Panc1 (cell line): ENCODE results near the gene HIKESHI. TPM values are rescaled to one million over a fixed set of nuclear protein-coding genes. Genes with fewer than 3 reads are reported as not detected.

Source experiments
- ATAC-seq: fragments of 200-7000 bp; cut with Tn5 transposase; 2 replicates; pipeline ENCODE4 v1.9.1; 2020; ENCODE audit warnings: mild to moderate bottlenecking, moderate library complexity
- BruUV-seq: library from RNA; stranded (reverse); fragments of 400-500 nt; replicated peaks from 2 replicates; lab custom pipeline; 2021; lab: Mats Ljungman, UMichigan
- CTCF ChIA-PET: fragments of 300-600 bp; sonication (Branson Sonifier 250); formaldehyde crosslinking; loops from one replicate; lab custom pipeline; 2022; ENCODE audit warnings: antibody characterized with exemption; lab: Charles Lee
- POLR2A ChIA-PET: fragments of 300-600 bp; sonication (Branson Sonifier 250); formaldehyde crosslinking; loops from one replicate; lab custom pipeline; 2022; ENCODE audit warnings: antibody characterized with exemption; lab: Charles Lee
- DNase-seq: peaks from one replicate; pipeline ENCODE4 v3.0.0-alpha.2; 2010; ENCODE audit warnings: low read depth, low spot score
- H3K27ac ChIP-seq: 2 replicates; pipeline ENCODE4 v1.5.1; 2011; ENCODE audit warnings: mild to moderate bottlenecking, low read length, inconsistent platforms
- H3K27me3 ChIP-seq: fragments of 200-500 bp; sonication (Bioruptor generic); 2 replicates; pipeline ENCODE4 v1.6.0; 2014; ENCODE audit warnings: low read length, inconsistent platforms; ENCODE audit not compliant: control insufficient read depth, insufficient read depth
- H3K36me3 ChIP-seq: fragments of 200-500 bp; sonication (Bioruptor generic); 2 replicates; pipeline ENCODE4 v1.5.1; 2014; ENCODE audit warnings: inconsistent platforms, mild to moderate bottlenecking, low read length, moderate library complexity; ENCODE audit not compliant: control insufficient read depth, insufficient read depth
- H3K4me1 ChIP-seq: 2 replicates; pipeline ENCODE4 v1.5.1; 2011; ENCODE audit warnings: inconsistent platforms, mild to moderate bottlenecking, low read length, moderate library complexity; ENCODE audit not compliant: control insufficient read depth, insufficient read depth
- H3K4me3 ChIP-seq, 2 experiments: 2 replicates each; pipeline ENCODE4 v1.5.1; 2011 to 2012; ENCODE audit warnings: low read depth in 2 of 2, low read length in 2 of 2, mild to moderate bottlenecking in 2 of 2, inconsistent platforms in 1 of 2, moderate library complexity in 1 of 2
- H3K9me3 ChIP-seq: fragments of 200-500 bp; sonication (Bioruptor generic); 2 replicates; pipeline ENCODE4 v1.5.1; 2014; ENCODE audit warnings: low read depth, mild to moderate bottlenecking, inconsistent platforms, low read length, moderate library complexity; ENCODE audit not compliant: control insufficient read depth, insufficient read depth
- POLR2AphosphoS5 ChIP-seq: IDR thresholded peaks from 2 replicates; pipeline ENCODE4 v1.6.1; 2012; ENCODE audit warnings: mild to moderate bottlenecking, low read depth, low read length, moderate library complexity
- SIN3A ChIP-seq: IDR thresholded peaks from 2 replicates; pipeline ENCODE4 v1.6.1; 2012; ENCODE audit warnings: low read depth, mild to moderate bottlenecking, low read length, moderate library complexity, borderline replicate concordance; ENCODE audit not compliant: insufficient read depth
- TCF7L2 ChIP-seq: IDR thresholded peaks from 2 replicates; pipeline ENCODE4 v1.6.1; 2011; ENCODE audit warnings: mild to moderate bottlenecking, low read depth, low read length, inconsistent platforms
- in situ Hi-C: cut with HindIII; loops from 2 replicates; pipeline ENCODE4 v1.10.0; 2016; ENCODE audit warnings: low sequenced_read_pairs, low pct_unique_long_range_greater_than_20kb
- intact Hi-C: fragments of 100-400 bp; cut with micrococcal nuclease; formaldehyde crosslinking; loops from one replicate; pipeline ENCODE4 v1.10.0; 2022; ENCODE audit not compliant: unreplicated experiment
- total RNA-seq: library from RNA; stranded (reverse); gene quantifications from one replicate; pipeline ENCODE4 v1.2.1, GENCODE V29; 2021; ENCODE audit not compliant: unreplicated experiment
- TF ChIP-seq, protein P1 (sequence below), 2 experiments: IDR thresholded peaks; 2 replicates each; pipeline ENCODE4 v1.6.1; 2011 to 2012; ENCODE audit warnings: low read depth in 2 of 2, control low read depth in 1 of 2, low read length in 1 of 2, mild to moderate bottlenecking in 1 of 2, moderate library complexity in 1 of 2; ENCODE audit not compliant: insufficient read depth in 1 of 2
- TF ChIP-seq, protein P2 (sequence below): fragments of 450-650 bp; IDR thresholded peaks from 2 replicates; pipeline ENCODE4 v1.5.1; 2017; ENCODE audit warnings: mild to moderate bottlenecking

HIKESHI gene
- total RNA-seq, 1 experiment from 2014 or later: 61.3 TPM

DNA sequence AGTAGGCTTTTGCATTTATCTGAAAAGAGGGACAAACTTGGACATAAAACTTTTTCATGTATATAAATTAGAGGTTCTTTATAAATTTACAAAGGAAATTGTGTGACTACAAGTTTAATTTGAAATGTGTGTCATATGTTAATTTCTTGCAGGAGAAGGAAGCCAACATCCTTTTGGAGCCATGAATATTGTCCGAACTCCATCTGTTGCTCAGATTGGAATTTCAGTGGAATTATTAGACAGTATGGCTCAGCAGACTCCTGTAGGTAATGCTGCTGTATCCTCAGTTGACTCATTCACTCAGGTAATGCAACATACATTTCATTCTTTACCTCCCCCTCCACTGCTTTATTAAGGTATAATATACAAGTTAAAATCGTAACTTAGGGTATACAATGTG, 35.2 kb downstream of the HIKESHI start:
- intact Hi-C loops (no loop called here), in situ Hi-C loops (no loop called here)
- POLR2A ChIA-PET: interaction anchor here (0.5 kb wide), 1 partner anchor 434 kb away, joined by 4 read pairs; no protein-coding TSS in a partner anchor
- Histone ChIP-seq H3K36me3 (0 out of 2 replicates have a peak, but pooled peaks cover 3% of the 10 kb centered on the region), H3K27ac (no peak overlapping the region), H3K4me1 (no peaks in the 10 kb centered on the region), H3K27me3 (no peaks in the 10 kb centered on the region), H3K9me3 (no peaks in the 10 kb centered on the region), H3K4me3 (no peak overlapping the region)
- DNase-seq (no peak), ATAC-seq (no peak)
- CTCF ChIA-PET: no interaction called here
- BruUV-seq: no TSS peak
- no peak for TF ChIP-seq POLR2AphosphoS5
- TF ChIP-seq TCF7L2: no peak
- TF ChIP-seq, protein P1, sequence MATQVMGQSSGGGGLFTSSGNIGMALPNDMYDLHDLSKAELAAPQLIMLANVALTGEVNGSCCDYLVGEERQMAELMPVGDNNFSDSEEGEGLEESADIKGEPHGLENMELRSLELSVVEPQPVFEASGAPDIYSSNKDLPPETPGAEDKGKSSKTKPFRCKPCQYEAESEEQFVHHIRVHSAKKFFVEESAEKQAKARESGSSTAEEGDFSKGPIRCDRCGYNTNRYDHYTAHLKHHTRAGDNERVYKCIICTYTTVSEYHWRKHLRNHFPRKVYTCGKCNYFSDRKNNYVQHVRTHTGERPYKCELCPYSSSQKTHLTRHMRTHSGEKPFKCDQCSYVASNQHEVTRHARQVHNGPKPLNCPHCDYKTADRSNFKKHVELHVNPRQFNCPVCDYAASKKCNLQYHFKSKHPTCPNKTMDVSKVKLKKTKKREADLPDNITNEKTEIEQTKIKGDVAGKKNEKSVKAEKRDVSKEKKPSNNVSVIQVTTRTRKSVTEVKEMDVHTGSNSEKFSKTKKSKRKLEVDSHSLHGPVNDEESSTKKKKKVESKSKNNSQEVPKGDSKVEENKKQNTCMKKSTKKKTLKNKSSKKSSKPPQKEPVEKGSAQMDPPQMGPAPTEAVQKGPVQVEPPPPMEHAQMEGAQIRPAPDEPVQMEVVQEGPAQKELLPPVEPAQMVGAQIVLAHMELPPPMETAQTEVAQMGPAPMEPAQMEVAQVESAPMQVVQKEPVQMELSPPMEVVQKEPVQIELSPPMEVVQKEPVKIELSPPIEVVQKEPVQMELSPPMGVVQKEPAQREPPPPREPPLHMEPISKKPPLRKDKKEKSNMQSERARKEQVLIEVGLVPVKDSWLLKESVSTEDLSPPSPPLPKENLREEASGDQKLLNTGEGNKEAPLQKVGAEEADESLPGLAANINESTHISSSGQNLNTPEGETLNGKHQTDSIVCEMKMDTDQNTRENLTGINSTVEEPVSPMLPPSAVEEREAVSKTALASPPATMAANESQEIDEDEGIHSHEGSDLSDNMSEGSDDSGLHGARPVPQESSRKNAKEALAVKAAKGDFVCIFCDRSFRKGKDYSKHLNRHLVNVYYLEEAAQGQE (IDR thresholded peaks at IDR 0.05; ENCODE audit: insufficient read depth in 1 of 2, low read depth in 2 of 2, low read length in 1 of 2): no peak

GRCh38 chr11:86341382-86341781, 39.3 kb downstream of the HIKESHI start:
- POLR2A ChIA-PET: interaction anchor here (0.7 kb wide), 1 partner anchor 77 kb away, joined by 5 read pairs; no protein-coding TSS in a partner anchor
- intact Hi-C loops (no loop called here), in situ Hi-C loops (no loop called here)
- Histone ChIP-seq H3K4me3 (no peak overlapping the region), H3K4me1 (no peaks in the 10 kb centered on the region), H3K27ac (no peak overlapping the region), H3K9me3 (no peaks in the 10 kb centered on the region), H3K36me3 (0 out of 2 replicates have a peak, but pooled peaks cover 3% of the 10 kb centered on the region), H3K27me3 (no peaks in the 10 kb centered on the region)
- DNase-seq (no peak), ATAC-seq (no peak)
- TF ChIP-seq TCF7L2: no peak
- CTCF ChIA-PET: no interaction called here
- BruUV-seq: no TSS peak

- H3K27ac ChIP-seq: no peak overlapping the region
- BruUV-seq: no TSS peak
- POLR2A ChIA-PET: no interaction called here
- in situ Hi-C loops (no loop called here), intact Hi-C loops (no loop called here)
- H3K4me3 ChIP-seq: no peak overlapping the region
- ATAC-seq (no peak), DNase-seq (no peak)
- no peaks in the 10 kb centered on the region for H3K4me1 ChIP-seq
- H3K27me3 ChIP-seq: no peaks in the 10 kb centered on the region
- CTCF ChIA-PET: interaction anchor here (0.7 kb wide), 1 partner anchor 12 kb away, joined by 5 read pairs; no protein-coding TSS in a partner anchor
- no peaks in the 10 kb centered on the region for H3K36me3 ChIP-seq
- no peaks in the 10 kb centered on the region for H3K9me3 ChIP-seq
- TF ChIP-seq, protein P1 (IDR thresholded peaks at IDR 0.05; ENCODE audit: insufficient read depth in 1 of 2, low read depth in 2 of 2, low read length in 1 of 2): no peak
- no peak for TF ChIP-seq TCF7L2
- TF ChIP-seq SIN3A: no peak
- TF ChIP-seq, protein P2, sequence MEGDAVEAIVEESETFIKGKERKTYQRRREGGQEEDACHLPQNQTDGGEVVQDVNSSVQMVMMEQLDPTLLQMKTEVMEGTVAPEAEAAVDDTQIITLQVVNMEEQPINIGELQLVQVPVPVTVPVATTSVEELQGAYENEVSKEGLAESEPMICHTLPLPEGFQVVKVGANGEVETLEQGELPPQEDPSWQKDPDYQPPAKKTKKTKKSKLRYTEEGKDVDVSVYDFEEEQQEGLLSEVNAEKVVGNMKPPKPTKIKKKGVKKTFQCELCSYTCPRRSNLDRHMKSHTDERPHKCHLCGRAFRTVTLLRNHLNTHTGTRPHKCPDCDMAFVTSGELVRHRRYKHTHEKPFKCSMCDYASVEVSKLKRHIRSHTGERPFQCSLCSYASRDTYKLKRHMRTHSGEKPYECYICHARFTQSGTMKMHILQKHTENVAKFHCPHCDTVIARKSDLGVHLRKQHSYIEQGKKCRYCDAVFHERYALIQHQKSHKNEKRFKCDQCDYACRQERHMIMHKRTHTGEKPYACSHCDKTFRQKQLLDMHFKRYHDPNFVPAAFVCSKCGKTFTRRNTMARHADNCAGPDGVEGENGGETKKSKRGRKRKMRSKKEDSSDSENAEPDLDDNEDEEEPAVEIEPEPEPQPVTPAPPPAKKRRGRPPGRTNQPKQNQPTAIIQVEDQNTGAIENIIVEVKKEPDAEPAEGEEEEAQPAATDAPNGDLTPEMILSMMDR: no peak
- no peak for TF ChIP-seq POLR2AphosphoS5
These were observed 44.5 kb downstream of the HIKESHI start for GRCh38 chr11:86346513-86346912.
